H7 (cell line): ENCODE data around the gene PCDH9. TPM values are rescaled to one million over a fixed set of nuclear protein-coding genes. Genes with fewer than 3 reads are reported as not detected.
"Not testable (repeated sequence)": the region's sequence is repeated elsewhere in the genome, so short reads cannot be mapped to it uniquely, and the experiment has no call there.

ENCODE experiments used
- DNase-seq: peaks from one replicate; pipeline ENCODE4 v3.0.0; 2012
- H3K27me3 ChIP-seq: 2 replicates; pipeline ENCODE4 v1.6.0; 2011; ENCODE audit warnings: mild to moderate bottlenecking, low read length; ENCODE audit not compliant: control insufficient read depth, insufficient read depth
- H3K36me3 ChIP-seq: replicated peaks from 2 replicates; pipeline ENCODE4 v1.5.1; 2011; ENCODE audit warnings: low read length; ENCODE audit not compliant: control insufficient read depth, insufficient read depth
- H3K4me3 ChIP-seq: 2 replicates; pipeline ENCODE4 v1.5.1; 2011; ENCODE audit warnings: low read depth, mild to moderate bottlenecking, control low read depth, low read length, moderate library complexity; ENCODE audit not compliant: insufficient read depth
- total RNA-seq: library from RNA; depleted of rRNA; stranded (reverse); fragments of >200 nt; shearing (Covaris generic); gene quantifications from 2 replicates; pipeline ENCODE4 v1.2.3, GENCODE V29; 2014

Gene PCDH9
- total RNA-seq, 1 experiment from 2014 or later, result 0.14 TPM

- Histone ChIP-seq H3K4me3 (no peak overlapping the region), H3K27me3 (no peaks in the 10 kb centered on the region), H3K36me3 (no peaks in the 10 kb centered on the region)
- no peak for DNase-seq
Measured at GRCh38 chr13:67107979-67108378, 122.2 kb downstream of the PCDH9 start.

GRCh38 chr13:67106502-67107057, 123.6 kb downstream of the PCDH9 start:
- no peaks in the 10 kb centered on the region for H3K27me3 ChIP-seq
- H3K36me3 ChIP-seq, result no peaks in the 10 kb centered on the region
- no peak for DNase-seq
- no peak overlapping the region for H3K4me3 ChIP-seq

GRCh38 chr13:67101730-67102467, 128.2 kb downstream of the PCDH9 start:
- H3K4me3 ChIP-seq, result no peak overlapping the region
- no peak for DNase-seq
- H3K36me3 ChIP-seq, result no peaks in the 10 kb centered on the region
- H3K27me3 ChIP-seq, result no peaks in the 10 kb centered on the region

- no peak for DNase-seq
- Histone ChIP-seq H3K36me3 (no peaks in the 10 kb centered on the region), H3K27me3 (no peaks in the 10 kb centered on the region), H3K4me3 (no peak overlapping the region)
Measured at GRCh38 chr13:67100730-67101129, 129.4 kb downstream of the PCDH9 start.

- Histone ChIP-seq H3K36me3 (no peaks in the 10 kb centered on the region), H3K27me3 (no peaks in the 10 kb centered on the region), H3K4me3 (no peak overlapping the region)
- DNase-seq, result no peak
Measured at GRCh38 chr13:67099494-67099893, 130.6 kb downstream of the PCDH9 start.

- no peaks in the 10 kb centered on the region for H3K36me3 ChIP-seq
- DNase-seq, result no peak
- H3K27me3 ChIP-seq, result no peaks in the 10 kb centered on the region
- no peak overlapping the region for H3K4me3 ChIP-seq
Measured at GRCh38 chr13:67097892-67098452, 132.2 kb downstream of the PCDH9 start.

- not testable (repeated sequence) for H3K4me3 ChIP-seq, H3K27me3 ChIP-seq, H3K36me3 ChIP-seq, DNase-seq
Measured at GRCh38 chr13:67096893-67097292, 133.2 kb downstream of the PCDH9 start.

GRCh38 chr13:67096418-67096817, 133.7 kb downstream of the PCDH9 start:
- Histone ChIP-seq H3K36me3 (no peaks in the 10 kb centered on the region), H3K27me3 (no peaks in the 10 kb centered on the region), H3K4me3 (no peak overlapping the region)
- no peak for DNase-seq

GRCh38 chr13:67095621-67096020, 134.5 kb downstream of the PCDH9 start:
- no peaks in the 10 kb centered on the region for H3K36me3 ChIP-seq
- no peak overlapping the region for H3K4me3 ChIP-seq
- no peaks in the 10 kb centered on the region for H3K27me3 ChIP-seq
- DNase-seq, result no peak

GRCh38 chr13:67094952-67095351, 135.2 kb downstream of the PCDH9 start:
- DNase-seq, result no peak
- H3K4me3 ChIP-seq, result no peak overlapping the region
- H3K36me3 ChIP-seq, result no peaks in the 10 kb centered on the region
- no peaks in the 10 kb centered on the region for H3K27me3 ChIP-seq

- no peak for DNase-seq
- Histone ChIP-seq H3K36me3 (no peaks in the 10 kb centered on the region), H3K4me3 (no peak overlapping the region), H3K27me3 (no peaks in the 10 kb centered on the region)
Measured at GRCh38 chr13:67094078-67094477, 136.1 kb downstream of the PCDH9 start.

GRCh38 chr13:67091603-67092002, 138.5 kb downstream of the PCDH9 start:
- no peaks in the 10 kb centered on the region for H3K27me3 ChIP-seq
- no peak overlapping the region for H3K4me3 ChIP-seq
- DNase-seq, result no peak
- no peaks in the 10 kb centered on the region for H3K36me3 ChIP-seq

GRCh38 chr13:67090856-67091255, 139.3 kb downstream of the PCDH9 start:
- no peak for DNase-seq
- no peaks in the 10 kb centered on the region for H3K36me3 ChIP-seq

GRCh38 chr13:67087527-67087926, 142.6 kb downstream of the PCDH9 start:
- no peak overlapping the region for H3K4me3 ChIP-seq
- no peaks in the 10 kb centered on the region for H3K36me3 ChIP-seq
- no peak for DNase-seq
- H3K27me3 ChIP-seq, result no peaks in the 10 kb centered on the region

More at GRCh38 chr13:67090856-67091255, 139.3 kb downstream of the PCDH9 start:
- Histone ChIP-seq H3K4me3 (no peak overlapping the region), H3K27me3 (no peaks in the 10 kb centered on the region)

- Histone ChIP-seq H3K4me3 (no peak overlapping the region), H3K36me3 (no peaks in the 10 kb centered on the region), H3K27me3 (no peaks in the 10 kb centered on the region)
- DNase-seq, result no peak
Measured at GRCh38 chr13:67086260-67086659, 143.9 kb downstream of the PCDH9 start.
